HepG2 (cell line): ENCODE data around the gene WDR54. TPM values are rescaled to one million over a fixed set of nuclear protein-coding genes. Genes with fewer than 3 reads are reported as not detected.

Experiments
- ATAC-seq: fragments of 200-7000 bp; cut with Tn5 transposase; 3 replicates; pipeline ENCODE4 v1.9.1; 2020; ENCODE audit warnings: mild to moderate bottlenecking, moderate library complexity
- BruUV-seq: library from RNA; stranded (reverse); fragments of 400-500 nt; replicated peaks from 2 replicates; lab custom pipeline; 2021; lab: Mats Ljungman, UMichigan
- CTCF ChIA-PET: fragments of 300-600 bp; formaldehyde crosslinking; extraction: SDS; loops from one replicate; lab custom pipeline; 2021; ENCODE audit warnings: low total read pairs, inconsistent platforms, low intra/inter-chr PET ratio; lab: Yijun Ruan, JAX
- POLR2A ChIA-PET: fragments of 350-600 bp; sonication (Branson Sonifier 250); formaldehyde crosslinking; loops from one replicate; lab custom pipeline; 2020; ENCODE audit warnings: antibody characterized with exemption, inconsistent platforms; lab: Yijun Ruan, JAX
- DNase-seq: peaks from one replicate; pipeline ENCODE4 v3.0.0-alpha.2; 2015; ENCODE audit warnings: low spot score
- FAIRE-seq: peaks from 3 replicates; lab custom pipeline; 2011; peaks lifted over from hg19 to GRCh38; lab: Jason Lieb, UNC
- H2AFZ ChIP-seq: one replicate; pipeline ENCODE4 v1.6.1; 2011; ENCODE audit warnings: low read length, inconsistent platforms
- H3K27ac ChIP-seq: fragments of 300-600 bp; 3 replicates; pipeline ENCODE4 v1.8.0; 2011; ENCODE audit warnings: mixed run types, mild to moderate bottlenecking, mixed read lengths, low read length, inconsistent platforms; ENCODE audit not compliant: insufficient read depth; ENCODE audit errors: extremely low read length
- H3K27me3 ChIP-seq, 2 experiments: fragments of 200-600 bp in 1 of 2; 2 replicates in 1 of 2; 3 replicates in 1 of 2; pipeline versions ENCODE4 v1.6.0 to v1.8.0; 2011; ENCODE audit warnings: low read length in 2 of 2, mild to moderate bottlenecking in 2 of 2, moderate library complexity in 2 of 2, inconsistent platforms in 1 of 2; ENCODE audit not compliant: insufficient read depth in 2 of 2, control insufficient read depth in 1 of 2
- H3K36me3 ChIP-seq, 2 experiments: fragments of 200-600 bp in 1 of 2; replicated peaks in 1 of 2; 2 replicates in 1 of 2; 3 replicates in 1 of 2; pipeline versions ENCODE4 v1.5.1 to v1.8.0; 2011; ENCODE audit warnings: low read length in 2 of 2, inconsistent platforms in 1 of 2; ENCODE audit not compliant: insufficient read depth in 2 of 2, control insufficient read depth in 1 of 2
- H3K4me1 ChIP-seq: 2 replicates; pipeline ENCODE4 v1.5.1; 2012; ENCODE audit warnings: low read length, inconsistent platforms; ENCODE audit not compliant: insufficient read depth
- H3K4me2 ChIP-seq: 2 replicates; pipeline ENCODE4 v1.6.0; 2011; ENCODE audit warnings: low read depth, low read length, inconsistent platforms
- H3K4me3 ChIP-seq, 3 experiments: fragments of 200-600 bp in 1 of 3; sonication (generic), shearing (Covaris generic) in 1 of 3; replicated peaks in 1 of 3; 2 replicates each; pipeline ENCODE4 v1.5.1; 2011 to 2016; ENCODE audit warnings: low read length in 3 of 3, inconsistent platforms in 2 of 3, low read depth in 2 of 3, mild to moderate bottlenecking in 2 of 3, control low read depth in 1 of 3, mixed read lengths in 1 of 3; ENCODE audit not compliant: insufficient read depth in 1 of 3
- H3K79me2 ChIP-seq: one replicate; pipeline ENCODE4 v1.6.1; 2011; ENCODE audit warnings: low read length, inconsistent platforms; ENCODE audit not compliant: insufficient read depth
- H3K9ac ChIP-seq: 2 replicates; pipeline ENCODE4 v1.6.0; 2011; ENCODE audit warnings: mild to moderate bottlenecking, low read depth, low read length, inconsistent platforms; ENCODE audit not compliant: insufficient read depth
- H3K9me3 ChIP-seq: 2 replicates; pipeline ENCODE4 v1.5.1; 2012; ENCODE audit warnings: mild to moderate bottlenecking, low read length
- H4K20me1 ChIP-seq: 2 replicates; pipeline ENCODE4 v1.6.0; 2011; ENCODE audit warnings: inconsistent platforms, mild to moderate bottlenecking, low read length, moderate library complexity; ENCODE audit not compliant: insufficient read depth
- AGO2 ChIP-seq: fragments of 200-400 bp; formaldehyde crosslinking; optimal IDR thresholded peaks from 2 replicates; pipeline ENCODE3; 2017; ENCODE audit warnings: mild to moderate bottlenecking, low read depth, low read length, moderate library complexity
- CBX1 ChIP-seq: IDR thresholded peaks from one replicate; pipeline ENCODE4 v1.6.1; 2016; ENCODE audit warnings: antibody characterized with exemption, low read depth
- CCDC6 ChIP-seq: sonication (generic); formaldehyde crosslinking; IDR thresholded peaks from 2 replicates; pipeline ENCODE4 v1.8.1; 2022; ENCODE audit warnings: mild to moderate bottlenecking, missing genetic modification reagents, moderate library complexity
- DPF2 ChIP-seq: sonication (generic); formaldehyde crosslinking; IDR thresholded peaks from 2 replicates; pipeline ENCODE4 v1.4.0; 2020; ENCODE audit warnings: mild to moderate bottlenecking, low read depth, missing genetic modification reagents, borderline replicate concordance
- GABPA ChIP-seq, 2 experiments: IDR thresholded peaks; 2 replicates each; pipeline ENCODE4 v1.6.1; 2011 to 2016; ENCODE audit warnings: low read depth in 2 of 2, low read length in 1 of 2, missing biosample characterization in 1 of 2, missing genetic modification characterization in 1 of 2
- HNRNPH1 ChIP-seq: fragments of 200-400 bp; formaldehyde crosslinking; optimal IDR thresholded peaks from 2 replicates; pipeline ENCODE3; 2017; ENCODE audit warnings: mild to moderate bottlenecking, low read depth, low read length
- PHF8 ChIP-seq: sonication (generic); formaldehyde crosslinking; IDR thresholded peaks from 2 replicates; pipeline ENCODE4 v1.5.0; 2020; ENCODE audit warnings: missing genetic modification reagents
- SMAD1 ChIP-seq: sonication (generic); formaldehyde crosslinking; IDR thresholded peaks from 2 replicates; pipeline ENCODE4 v1.4.0; 2020; ENCODE audit warnings: missing genetic modification reagents, low read depth, mild to moderate bottlenecking, borderline replicate concordance
- SMARCE1 ChIP-seq: fragments of 450-650 bp; IDR thresholded peaks from 2 replicates; pipeline ENCODE4 v1.6.1; 2017; ENCODE audit warnings: borderline replicate concordance
- SRF ChIP-seq: IDR thresholded peaks from 2 replicates; pipeline ENCODE4 v1.6.1; 2011; ENCODE audit warnings: mild to moderate bottlenecking, low read depth, low read length, moderate library complexity
- STAT5B ChIP-seq: sonication (generic); formaldehyde crosslinking; IDR thresholded peaks from 2 replicates; pipeline ENCODE4 v1.4.0; 2020; ENCODE audit warnings: missing genetic modification reagents
- ZNF382 ChIP-seq: sonication (generic); formaldehyde crosslinking; IDR thresholded peaks from 2 replicates; pipeline ENCODE4 v1.5.0; 2020; ENCODE audit warnings: missing genetic modification reagents, mild to moderate bottlenecking, borderline replicate concordance
- ZNF576 ChIP-seq: sonication (generic); formaldehyde crosslinking; IDR thresholded peaks from 2 replicates; pipeline ENCODE4 v1.4.0; 2020; ENCODE audit warnings: mild to moderate bottlenecking, missing genetic modification reagents
- ZNF616 ChIP-seq: sonication (generic); formaldehyde crosslinking; IDR thresholded peaks from 2 replicates; pipeline ENCODE4 v1.5.0; 2020; ENCODE audit warnings: low read depth, mild to moderate bottlenecking, missing genetic modification reagents
- ZNF652 ChIP-seq: IDR thresholded peaks from 2 replicates; pipeline ENCODE4 v1.6.1; 2016; ENCODE audit warnings: low read depth, borderline replicate concordance
- ZNF709 ChIP-seq: sonication (generic); formaldehyde crosslinking; IDR thresholded peaks from 2 replicates; pipeline ENCODE4 v1.5.0; 2020; ENCODE audit warnings: mild to moderate bottlenecking, missing genetic modification reagents
- ZNF749 ChIP-seq: sonication (generic); formaldehyde crosslinking; IDR thresholded peaks from 2 replicates; pipeline ENCODE4 v1.8.0; 2022; ENCODE audit warnings: mild to moderate bottlenecking, missing genetic modification reagents, moderate library complexity, borderline replicate concordance
- ZNF75D ChIP-seq: sonication (generic); formaldehyde crosslinking; IDR thresholded peaks from 2 replicates; pipeline ENCODE4 v1.8.1; 2023; ENCODE audit warnings: missing genetic modification reagents, mild to moderate bottlenecking, borderline replicate concordance
- ZNF777 ChIP-seq: sonication (generic); formaldehyde crosslinking; IDR thresholded peaks from 2 replicates; pipeline ENCODE4 v1.4.0; 2020; ENCODE audit warnings: missing genetic modification reagents
- WGBS: methylation state at CpG from one replicate; pipeline ENCODE4 v1.1.6; 2017; ENCODE audit warnings: low lambda C conversion rate; 5-methylcytosine and 5-hydroxymethylcytosine counted together
- in situ Hi-C: cut with HindIII; loops from 2 replicates; pipeline ENCODE4 v1.10.0; 2017; ENCODE audit warnings: low pct_unique_long_range_greater_than_20kb; ENCODE audit not compliant: extremely low pct_ligation_motif_present
- intact Hi-C: fragments of 100-400 bp; cut with micrococcal nuclease; formaldehyde crosslinking; loops from one replicate; pipeline ENCODE4 v1.10.0; 2022; ENCODE audit not compliant: unreplicated experiment
- polyA plus RNA-seq, 8 experiments: library from polyadenylated mRNA; depleted of rRNA in 3 of 8; stranded (reverse) in 7 of 8; unstranded in 1 of 8; fragments of >200 nt; fragmentation: Illumina TruSeq in 4 of 8; extraction: Trizol in 4 of 8; gene quantifications; 2 replicates each; pipeline versions ENCODE4 v1.2.1 to v1.2.3, GENCODE V29; 2011 to 2016; ENCODE audit warnings: low read depth in 4 of 8, missing spikeins in 1 of 8, mixed read lengths in 1 of 8; ENCODE audit not compliant: insufficient read depth in 1 of 8
- total RNA-seq, 5 experiments: library from RNA; depleted of rRNA; stranded (reverse); fragments of >200 nt; fragmentation: Illumina TruSeq; extraction: Trizol; gene quantifications; 2 replicates each; pipeline ENCODE4 v1.2.3, GENCODE V29; 2016; ENCODE audit warnings: low read depth in 1 of 5
- TF ChIP-seq, protein P1 (sequence below): sonication (generic); formaldehyde crosslinking; IDR thresholded peaks from 2 replicates; pipeline ENCODE4; 2020; ENCODE audit warnings: missing genetic modification reagents, mild to moderate bottlenecking, borderline replicate concordance
- TF ChIP-seq, protein P2 (sequence below): IDR thresholded peaks from 2 replicates; pipeline ENCODE4 v1.6.1; 2016; ENCODE audit warnings: control low read depth

Gene WDR54
- total and polyA plus RNA-seq, 2 of the 13 experiments (the other 11 are each of a cell fraction or from before 2014, with no cell fraction given), result 2.0 to 17.3 TPM

DNA sequence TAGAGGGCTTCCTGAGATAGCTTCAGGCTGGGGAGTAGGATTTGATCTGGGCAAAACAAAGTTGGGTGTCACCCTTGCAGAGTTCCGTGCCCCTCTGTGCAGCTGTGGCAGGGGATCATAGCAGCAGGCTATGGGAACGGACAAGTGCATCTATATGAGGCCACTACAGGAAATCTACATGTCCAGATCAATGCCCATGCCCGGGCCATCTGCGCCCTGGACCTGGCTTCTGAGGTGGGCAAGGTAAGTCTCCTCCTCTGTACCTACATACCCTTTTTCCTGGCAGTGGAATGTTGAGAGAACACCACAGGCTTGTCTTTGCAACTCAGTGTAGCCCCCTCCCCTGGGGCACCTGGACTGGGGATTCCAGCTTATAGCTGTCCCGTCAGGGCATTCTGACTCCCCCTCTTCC is 3.5 kb downstream of the WDR54 start:
- Histone ChIP-seq H3K27me3 (peaks cover 0 to 5% of the 10 kb centered on the region in 2 experiments; a peak in 1 of 5 replicates), H3K4me1 (peaks cover 89% of the 10 kb centered on the region), H3K4me3 (no peak overlapping the region), H3K27ac (peak overlapping the region; percentile 6), H3K36me3 (peaks cover 24 to 48% of the 10 kb centered on the region in 2 experiments), H3K79me2 (no peaks in the 10 kb centered on the region), H4K20me1 (peaks cover 15% of the 10 kb centered on the region; the same call in 1 of the 2 replicates), H3K4me2 (no peak overlapping the region), H3K9me3 (no peaks in the 10 kb centered on the region), H3K9ac (no peak overlapping the region), H2AFZ (no peak overlapping the region)
- in situ Hi-C loops, result no loop called here
- BruUV-seq, result no TSS peak
- intact Hi-C loops, result loop anchor here (1.0 to 2.0 kb wide), 2 partner anchors 17 to 40 kb away; partner anchors contain the start of gene MOGS
- POLR2A ChIA-PET, result interaction anchor here (0.5 to 9.5 kb wide), 11 partner anchors 10 to 76 kb away, joined by 3 to 272 read pairs (median 4); partner anchors contain the start of genes CCDC142, INO80B, RTKN and TTC31
- CTCF ChIA-PET, result no interaction called here
- no peak for DNase-seq
- no peak for FAIRE-seq
- WGBS, result 91% methylated on average over 5 of the region's 5 CpGs
- no peak for ATAC-seq
- TF ChIP-seq GABPA (IDR thresholded peaks at IDR 0.05; ENCODE audit: low read depth, low read length) (no peak), GABPA (CRISPR knock-in tag; IDR thresholded peaks at IDR 0.05; ENCODE audit: low read depth) (0 out of 2 replicates have a peak, but pooled peaks have one; percentile 20), SMAD1 (CRISPR knock-in tag) (no peak), ZNF777 (CRISPR knock-in tag) (no peak), CBX1 (peak; percentile 46), DPF2 (CRISPR knock-in tag) (no peak), PHF8 (CRISPR knock-in tag) (no peak), ZNF652 (CRISPR knock-in tag) (no peak), SRF (no peak), ZNF709 (CRISPR knock-in tag) (no peak), SMARCE1 (no peak), HNRNPH1 (no peak), ZNF616 (CRISPR knock-in tag) (0 out of 2 replicates have a peak, but pooled peaks have one; percentile 41), STAT5B (CRISPR knock-in tag) (no peak), ZNF75D (CRISPR knock-in tag) (no peak), ZNF576 (CRISPR knock-in tag) (0 out of 2 replicates have a peak, but pooled peaks have one; percentile 71), ZNF382 (CRISPR knock-in tag) (no peak), CCDC6 (CRISPR knock-in tag) (peak; percentile 49; the same call in 1 of the 2 replicates), ZNF749 (CRISPR knock-in tag) (no peak), AGO2 (peak; percentile 95)
- TF ChIP-seq, protein P1, sequence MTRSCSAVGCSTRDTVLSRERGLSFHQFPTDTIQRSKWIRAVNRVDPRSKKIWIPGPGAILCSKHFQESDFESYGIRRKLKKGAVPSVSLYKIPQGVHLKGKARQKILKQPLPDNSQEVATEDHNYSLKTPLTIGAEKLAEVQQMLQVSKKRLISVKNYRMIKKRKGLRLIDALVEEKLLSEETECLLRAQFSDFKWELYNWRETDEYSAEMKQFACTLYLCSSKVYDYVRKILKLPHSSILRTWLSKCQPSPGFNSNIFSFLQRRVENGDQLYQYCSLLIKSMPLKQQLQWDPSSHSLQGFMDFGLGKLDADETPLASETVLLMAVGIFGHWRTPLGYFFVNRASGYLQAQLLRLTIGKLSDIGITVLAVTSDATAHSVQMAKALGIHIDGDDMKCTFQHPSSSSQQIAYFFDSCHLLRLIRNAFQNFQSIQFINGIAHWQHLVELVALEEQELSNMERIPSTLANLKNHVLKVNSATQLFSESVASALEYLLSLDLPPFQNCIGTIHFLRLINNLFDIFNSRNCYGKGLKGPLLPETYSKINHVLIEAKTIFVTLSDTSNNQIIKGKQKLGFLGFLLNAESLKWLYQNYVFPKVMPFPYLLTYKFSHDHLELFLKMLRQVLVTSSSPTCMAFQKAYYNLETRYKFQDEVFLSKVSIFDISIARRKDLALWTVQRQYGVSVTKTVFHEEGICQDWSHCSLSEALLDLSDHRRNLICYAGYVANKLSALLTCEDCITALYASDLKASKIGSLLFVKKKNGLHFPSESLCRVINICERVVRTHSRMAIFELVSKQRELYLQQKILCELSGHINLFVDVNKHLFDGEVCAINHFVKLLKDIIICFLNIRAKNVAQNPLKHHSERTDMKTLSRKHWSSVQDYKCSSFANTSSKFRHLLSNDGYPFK (CRISPR knock-in tag), result no peak
- TF ChIP-seq, protein P2, sequence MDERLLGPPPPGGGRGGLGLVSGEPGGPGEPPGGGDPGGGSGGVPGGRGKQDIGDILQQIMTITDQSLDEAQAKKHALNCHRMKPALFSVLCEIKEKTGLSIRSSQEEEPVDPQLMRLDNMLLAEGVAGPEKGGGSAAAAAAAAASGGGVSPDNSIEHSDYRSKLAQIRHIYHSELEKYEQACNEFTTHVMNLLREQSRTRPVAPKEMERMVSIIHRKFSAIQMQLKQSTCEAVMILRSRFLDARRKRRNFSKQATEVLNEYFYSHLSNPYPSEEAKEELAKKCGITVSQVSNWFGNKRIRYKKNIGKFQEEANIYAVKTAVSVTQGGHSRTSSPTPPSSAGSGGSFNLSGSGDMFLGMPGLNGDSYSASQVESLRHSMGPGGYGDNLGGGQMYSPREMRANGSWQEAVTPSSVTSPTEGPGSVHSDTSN (CRISPR knock-in tag), result no peak
